OCI-LY3 (cell line): ENCODE data around the gene PLIN4.

ENCODE experiments used
- H2AFZ ChIP-seq: fragments of 200-600, 300-600 bp; shearing (Covaris generic); 2 replicates; pipeline ENCODE4 v1.6.0; 2014; ENCODE audit warnings: antibody characterized with exemption, low read depth, low read length
- H3K27ac ChIP-seq: fragments of 200-600, 300-600 bp; sonication (generic); 2 replicates; pipeline ENCODE4 v1.5.1; 2014; ENCODE audit warnings: mild to moderate bottlenecking, low read length, moderate library complexity, mixed read lengths
- H3K27me3 ChIP-seq: fragments of 200-600, 300-600 bp; sonication (generic); 2 replicates; pipeline ENCODE4 v1.6.1; 2014; ENCODE audit warnings: low read depth, low read length, mixed read lengths
- H3K36me3 ChIP-seq: fragments of 200-600, 300-600 bp; sonication (generic); replicated peaks from 2 replicates; pipeline ENCODE3; 2014; ENCODE audit warnings: low read depth, low read length, mixed read lengths
- H3K4me1 ChIP-seq: fragments of 300-600, 200-600 bp; sonication (generic); 2 replicates; pipeline ENCODE4 v1.6.1; 2014; ENCODE audit warnings: low read length, mixed read lengths
- H3K4me2 ChIP-seq: fragments of 200-600, 300-600 bp; sonication (generic); 2 replicates; pipeline ENCODE4 v1.6.1; 2014; ENCODE audit warnings: low read length, mixed read lengths
- H3K4me3 ChIP-seq: fragments of 300-600, 200-600 bp; sonication (generic); 2 replicates; pipeline ENCODE4 v1.5.1; 2014; ENCODE audit warnings: antibody characterized with exemption, mild to moderate bottlenecking, low read length, moderate library complexity
- H3K79me2 ChIP-seq: fragments of 300-600, 200-600 bp; shearing (Covaris generic); 2 replicates; pipeline ENCODE4 v1.6.1; 2014; ENCODE audit warnings: mild to moderate bottlenecking, low read length, mixed read lengths
- H3K9ac ChIP-seq: fragments of 300-600, 200-600 bp; shearing (Covaris generic); 2 replicates; pipeline ENCODE4 v1.6.0; 2014; ENCODE audit warnings: mild to moderate bottlenecking, low read length, moderate library complexity
- H3K9me3 ChIP-seq: fragments of 200-600, 300-600 bp; shearing (Covaris generic); 2 replicates; pipeline ENCODE4 v1.6.1; 2014; ENCODE audit warnings: low read length, mixed read lengths; ENCODE audit not compliant: insufficient read depth
- H4K20me1 ChIP-seq: fragments of 200-600, 300-600 bp; sonication (generic); 2 replicates; pipeline ENCODE4 v1.6.1; 2016; ENCODE audit warnings: low read length, mixed read lengths; ENCODE audit not compliant: insufficient read depth
- CTCF ChIP-seq: fragments of 200-600, 300-600 bp; sonication (generic); IDR thresholded peaks from 2 replicates; pipeline ENCODE4 v1.5.1; 2014; ENCODE audit warnings: antibody characterized with exemption, low read length, low read depth
- EZH2phosphoT487 ChIP-seq: fragments of 200-600 bp; shearing (Covaris generic); IDR thresholded peaks from 2 replicates; pipeline ENCODE4 v1.6.1; 2018; ENCODE audit warnings: antibody characterized with exemption, mixed run types, low read depth

The PLIN4 gene

DNA sequence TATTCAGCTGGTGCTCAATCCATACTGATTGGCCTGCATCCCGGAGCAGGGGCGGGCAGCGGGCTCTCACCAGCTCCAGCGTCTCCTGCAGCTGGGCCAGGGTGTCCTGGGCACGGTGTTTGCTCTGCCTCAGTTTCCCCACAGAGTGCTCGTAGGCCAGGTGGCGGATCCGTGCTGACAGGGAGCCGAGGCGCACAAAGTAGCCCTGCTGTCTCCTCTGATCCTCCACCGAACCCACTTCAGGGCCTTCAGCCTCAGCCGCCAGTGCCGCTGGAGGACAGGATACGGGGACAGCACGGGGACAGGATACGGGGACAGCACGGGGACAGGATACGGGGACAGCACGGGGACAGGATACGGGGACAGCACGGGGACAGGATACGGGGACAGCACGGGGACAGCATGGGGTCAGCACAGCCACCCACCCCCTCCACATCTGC, 7.3 kb upstream of the PLIN4 start:
- Histone ChIP-seq H3K9ac (no peak overlapping the region), H2AFZ (no peak overlapping the region), H3K4me2 (no peak overlapping the region), H3K79me2 (no peaks in the 10 kb centered on the region), H3K27ac (no peak overlapping the region), H4K20me1 (no peaks in the 10 kb centered on the region), H3K27me3 (peaks cover 12% of the 10 kb centered on the region), H3K4me1 (no peaks in the 10 kb centered on the region), H3K36me3 (no peaks in the 10 kb centered on the region), H3K4me3 (no peak overlapping the region), H3K9me3 (no peaks in the 10 kb centered on the region)
- no peak for TF ChIP-seq EZH2phosphoT487
- no peak for TF ChIP-seq CTCF

DNA sequence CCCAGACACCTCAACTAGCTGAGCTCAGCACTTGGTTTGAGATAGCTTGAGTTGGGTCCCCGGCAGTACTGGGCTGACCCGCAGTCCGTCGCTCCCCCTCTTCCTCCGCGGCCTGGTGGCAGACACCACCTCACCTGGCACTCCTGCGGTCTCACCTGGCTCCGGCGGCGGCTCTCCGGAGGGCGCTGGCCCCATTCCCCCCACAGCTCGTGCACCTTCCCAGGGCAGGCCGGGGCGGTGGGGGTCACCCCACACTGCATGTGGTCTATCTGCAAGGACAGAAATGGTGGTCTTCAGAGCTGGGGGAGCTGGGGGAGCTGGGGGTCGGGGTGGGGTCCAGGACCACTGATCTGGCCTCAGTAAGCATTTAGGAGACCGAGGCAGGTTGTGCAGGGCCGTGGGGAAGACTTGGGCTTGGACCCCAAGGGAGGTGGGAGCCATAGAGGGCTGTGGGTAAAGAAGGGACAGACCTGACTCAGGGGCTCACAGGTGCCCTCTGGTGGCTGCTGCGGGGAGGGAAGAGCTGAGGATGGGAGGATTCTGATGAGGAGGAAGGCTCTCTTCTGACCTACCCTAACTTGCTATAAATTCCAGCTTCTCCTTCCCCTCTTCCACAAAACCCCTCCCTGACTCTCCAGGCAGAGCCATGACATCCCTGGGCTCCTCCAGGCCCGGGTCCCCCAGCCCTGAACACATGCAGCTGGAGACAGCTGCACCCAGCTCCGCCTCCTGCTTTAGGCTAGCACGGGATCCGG, 6.7 kb upstream of the PLIN4 start:
- Histone ChIP-seq H3K36me3 (no peaks in the 10 kb centered on the region), H3K9me3 (no peaks in the 10 kb centered on the region), H3K27ac (no peak overlapping the region), H3K79me2 (no peaks in the 10 kb centered on the region), H3K4me3 (no peak overlapping the region), H3K27me3 (peaks cover 12% of the 10 kb centered on the region), H3K9ac (no peak overlapping the region), H4K20me1 (no peaks in the 10 kb centered on the region), H3K4me1 (no peaks in the 10 kb centered on the region), H2AFZ (no peak overlapping the region), H3K4me2 (no peak overlapping the region)
- TF ChIP-seq CTCF (peak; percentile 75), EZH2phosphoT487 (no peak)

GRCh38 chr19:4523306-4524110, 5.2 kb upstream of the PLIN4 start:
- no peak overlapping the region for H2AFZ ChIP-seq
- H3K27me3 ChIP-seq: peaks cover 12% of the 10 kb centered on the region
- H3K9ac ChIP-seq: no peak overlapping the region
- H3K9me3 ChIP-seq: no peaks in the 10 kb centered on the region
- no peak overlapping the region for H3K4me2 ChIP-seq
- H3K4me1 ChIP-seq: no peaks in the 10 kb centered on the region
- no peak for TF ChIP-seq EZH2phosphoT487
- peak; percentile 83 for TF ChIP-seq CTCF
- H3K4me3 ChIP-seq: no peak overlapping the region
- no peaks in the 10 kb centered on the region for H3K79me2 ChIP-seq
- H4K20me1 ChIP-seq: no peaks in the 10 kb centered on the region
- no peaks in the 10 kb centered on the region for H3K36me3 ChIP-seq
- H3K27ac ChIP-seq: no peak overlapping the region

GRCh38 chr19:4522291-4523002, 4.2 kb upstream of the PLIN4 start:
- TF ChIP-seq EZH2phosphoT487 (no peak), CTCF (no peak)
- H3K27ac ChIP-seq: no peak overlapping the region
- H3K79me2 ChIP-seq: no peaks in the 10 kb centered on the region
- H3K36me3 ChIP-seq: no peaks in the 10 kb centered on the region
- peaks cover 12% of the 10 kb centered on the region for H3K27me3 ChIP-seq
- H3K9ac ChIP-seq: no peak overlapping the region
- no peaks in the 10 kb centered on the region for H3K9me3 ChIP-seq
- H3K4me1 ChIP-seq: peaks cover under 1% of the 10 kb centered on the region
- H3K4me2 ChIP-seq: no peak overlapping the region
- no peak overlapping the region for H2AFZ ChIP-seq
- H4K20me1 ChIP-seq: no peaks in the 10 kb centered on the region
- H3K4me3 ChIP-seq: no peak overlapping the region
